ENCODE results near the gene CHCHD4.

CHCHD4 gene

DNA sequence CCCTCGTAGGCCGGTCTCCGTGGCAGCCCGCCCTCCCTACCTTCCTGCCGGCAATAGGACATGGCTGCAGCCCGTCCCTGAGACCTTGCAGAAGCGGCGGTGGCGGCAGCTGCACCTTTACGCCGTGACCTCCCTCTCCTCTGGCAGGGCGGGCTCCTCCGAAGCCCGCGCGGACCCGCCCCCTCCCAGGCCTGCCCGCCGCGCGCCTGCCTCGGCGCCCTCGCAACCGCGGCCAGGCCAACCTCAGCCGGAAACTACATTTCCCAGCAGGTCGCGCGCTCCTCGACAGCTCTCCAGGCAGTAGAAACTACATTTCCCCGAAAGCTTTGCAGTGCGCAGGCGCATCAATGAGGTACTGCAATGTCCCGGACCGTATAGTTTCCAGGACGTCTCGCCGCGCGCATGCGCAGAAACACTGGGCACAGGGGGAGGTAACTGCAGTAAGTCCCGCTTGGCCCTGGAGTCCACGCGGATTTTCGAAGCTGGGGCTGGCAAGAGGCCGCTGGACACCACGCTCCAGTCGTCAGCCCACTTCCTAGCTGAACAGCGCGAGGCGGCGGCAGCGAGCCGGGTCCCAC lies at the start of gene CHCHD4, which contains the start of gene TMEM43 (continued):
- TF ChIP-seq ZNF645 (tag by site-specific recombination; IDR thresholded peaks at IDR 0.05) (no peak), FEZF1 (tag by site-specific recombination; IDR thresholded peaks at IDR 0.05) (peak; percentile 54), YY2 (tag by site-specific recombination; IDR thresholded peaks at IDR 0.05) (no peak), ZNF660 (tag by site-specific recombination; IDR thresholded peaks at IDR 0.05) (peak; percentile 13; the same call in 1 of the 2 replicates), ZBTB8A (tag by site-specific recombination; IDR thresholded peaks at IDR 0.05) (peak; percentile 90), ZNF10 (tag by site-specific recombination; IDR thresholded peaks at IDR 0.05) (peak; percentile 27; the same call in 1 of the 2 replicates), ZNF335 (tag by site-specific recombination; conservative IDR thresholded peaks at IDR 0.05) (peak; percentile 100), ZNF549 (tag by site-specific recombination; IDR thresholded peaks at IDR 0.05) (peak; percentile 44; the same call in 1 of the 2 replicates), ZNF561 (tag by site-specific recombination; IDR thresholded peaks at IDR 0.05; ENCODE audit: borderline replicate concordance) (peak; percentile 16; the same call in 1 of the 2 replicates), ZNF48 (tag by site-specific recombination; IDR thresholded peaks at IDR 0.05) (no peak), ZNF324 (tag by site-specific recombination; IDR thresholded peaks at IDR 0.05) (peak; percentile 34; the same call in 1 of the 2 replicates), ZNF350 (tag by site-specific recombination; IDR thresholded peaks at IDR 0.05) (no peak), ZNF76 (tag by site-specific recombination; IDR thresholded peaks at IDR 0.05; ENCODE audit: borderline replicate concordance, low read depth) (peak; percentile 94), ZSCAN5A (tag by site-specific recombination; IDR thresholded peaks at IDR 0.05) (0 out of 2 replicates have a peak, but pooled peaks have one; percentile 20), ZNF843 (tag by site-specific recombination; IDR thresholded peaks at IDR 0.05) (peak; percentile 35; the same call in 1 of the 2 replicates), ZNF792 (tag by site-specific recombination; IDR thresholded peaks at IDR 0.05) (no peak), GLIS2 (tag by site-specific recombination; IDR thresholded peaks at IDR 0.05) (no peak), ZSCAN30 (tag by site-specific recombination; IDR thresholded peaks at IDR 0.05) (peak; percentile 80), ZNF366 (tag by site-specific recombination; conservative IDR thresholded peaks at IDR 0.05) (no peak), ZNF140 (tag by site-specific recombination; IDR thresholded peaks at IDR 0.05) (no peak), ZNF621 (tag by site-specific recombination; IDR thresholded peaks at IDR 0.05) (no peak), SP3 (tag by site-specific recombination; IDR thresholded peaks at IDR 0.05) (peak; percentile 87), ZNF341 (tag by site-specific recombination; IDR thresholded peaks at IDR 0.05; ENCODE audit: low read depth) (peak; percentile 64), ZNF138 (tag by site-specific recombination; IDR thresholded peaks at IDR 0.05; ENCODE audit: borderline replicate concordance) (no peak), MZF1 (tag by site-specific recombination; IDR thresholded peaks at IDR 0.05; ENCODE audit: borderline replicate concordance) (no peak), TRIM28 (IDR thresholded peaks at IDR 0.05; ENCODE audit: borderline replicate concordance, low read length) (0 out of 2 replicates have a peak, but pooled peaks have one; percentile 15), ZNF623 (tag by site-specific recombination; IDR thresholded peaks at IDR 0.05) (no peak), ZBTB20 (tag by site-specific recombination; IDR thresholded peaks at IDR 0.05) (no peak), GLIS1 (tag by site-specific recombination; IDR thresholded peaks at IDR 0.05) (peak; percentile 87), SP2 (tag by site-specific recombination; IDR thresholded peaks at IDR 0.05) (peak; percentile 74), ZBTB6 (tag by site-specific recombination; IDR thresholded peaks at IDR 0.05) (0 out of 2 replicates have a peak, but pooled peaks have one; percentile 28), ZFHX2 (tag by site-specific recombination; conservative IDR thresholded peaks at IDR 0.05) (peak; percentile 25; the same call in 1 of the 2 replicates), ZNF426 (tag by site-specific recombination; IDR thresholded peaks at IDR 0.05) (no peak)
- TF ChIP-seq, protein P1, sequence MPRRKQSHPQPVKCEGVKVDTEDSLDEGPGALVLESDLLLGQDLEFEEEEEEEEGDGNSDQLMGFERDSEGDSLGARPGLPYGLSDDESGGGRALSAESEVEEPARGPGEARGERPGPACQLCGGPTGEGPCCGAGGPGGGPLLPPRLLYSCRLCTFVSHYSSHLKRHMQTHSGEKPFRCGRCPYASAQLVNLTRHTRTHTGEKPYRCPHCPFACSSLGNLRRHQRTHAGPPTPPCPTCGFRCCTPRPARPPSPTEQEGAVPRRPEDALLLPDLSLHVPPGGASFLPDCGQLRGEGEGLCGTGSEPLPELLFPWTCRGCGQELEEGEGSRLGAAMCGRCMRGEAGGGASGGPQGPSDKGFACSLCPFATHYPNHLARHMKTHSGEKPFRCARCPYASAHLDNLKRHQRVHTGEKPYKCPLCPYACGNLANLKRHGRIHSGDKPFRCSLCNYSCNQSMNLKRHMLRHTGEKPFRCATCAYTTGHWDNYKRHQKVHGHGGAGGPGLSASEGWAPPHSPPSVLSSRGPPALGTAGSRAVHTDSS (tag by site-specific recombination; IDR thresholded peaks at IDR 0.05) = 0 out of 2 replicates have a peak, but pooled peaks have one; percentile 13
- TF ChIP-seq, protein P2, sequence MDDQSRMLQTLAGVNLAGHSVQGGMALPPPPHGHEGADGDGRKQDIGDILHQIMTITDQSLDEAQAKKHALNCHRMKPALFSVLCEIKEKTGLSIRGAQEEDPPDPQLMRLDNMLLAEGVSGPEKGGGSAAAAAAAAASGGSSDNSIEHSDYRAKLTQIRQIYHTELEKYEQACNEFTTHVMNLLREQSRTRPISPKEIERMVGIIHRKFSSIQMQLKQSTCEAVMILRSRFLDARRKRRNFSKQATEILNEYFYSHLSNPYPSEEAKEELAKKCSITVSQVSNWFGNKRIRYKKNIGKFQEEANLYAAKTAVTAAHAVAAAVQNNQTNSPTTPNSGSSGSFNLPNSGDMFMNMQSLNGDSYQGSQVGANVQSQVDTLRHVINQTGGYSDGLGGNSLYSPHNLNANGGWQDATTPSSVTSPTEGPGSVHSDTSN (CRISPR knock-in tag; IDR thresholded peaks at IDR 0.05) = no peak

Measured in HEK293 (cell line).